ENCODE data around the gene NSMCE1. TPM values are rescaled to one million over a fixed set of nuclear protein-coding genes. Genes with fewer than 3 reads are reported as not detected.

The NSMCE1 gene
- total RNA-seq, 4 donors from 2014 or later, result 22.4 to 92.4 (median 29.5) TPM

DNA sequence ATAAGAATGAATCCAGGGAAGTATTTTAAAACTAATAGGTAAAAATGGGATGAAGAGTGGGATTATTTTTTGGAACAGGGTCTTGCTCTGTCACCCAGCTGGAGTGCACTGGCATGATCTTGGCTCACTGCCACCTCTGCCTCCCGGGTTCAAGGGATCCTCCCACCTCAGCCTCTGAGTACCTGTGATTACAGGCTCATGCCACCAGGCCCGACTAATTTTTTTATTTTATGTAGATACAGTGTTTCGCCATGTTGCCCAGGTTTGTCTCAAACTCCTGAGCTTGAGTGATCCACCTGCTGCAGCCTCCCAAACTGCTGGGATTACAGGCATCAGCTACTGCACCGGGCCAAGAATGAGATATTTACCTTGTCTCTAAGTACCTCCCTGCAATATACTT, 22.1 kb downstream of the NSMCE1 start:
- WGBS, 2 donors, result 56 to 69% methylated on average over 4 of the region's 4 CpGs
- H3K27ac ChIP-seq, result peak overlapping the region in 3 of 4 donors; percentile 80 to 83 (median 82)
- peaks cover 25 to 64% (median 43%) of the 10 kb centered on the region in 3 donors for H3K4me1 ChIP-seq
- TF ChIP-seq, protein P1, sequence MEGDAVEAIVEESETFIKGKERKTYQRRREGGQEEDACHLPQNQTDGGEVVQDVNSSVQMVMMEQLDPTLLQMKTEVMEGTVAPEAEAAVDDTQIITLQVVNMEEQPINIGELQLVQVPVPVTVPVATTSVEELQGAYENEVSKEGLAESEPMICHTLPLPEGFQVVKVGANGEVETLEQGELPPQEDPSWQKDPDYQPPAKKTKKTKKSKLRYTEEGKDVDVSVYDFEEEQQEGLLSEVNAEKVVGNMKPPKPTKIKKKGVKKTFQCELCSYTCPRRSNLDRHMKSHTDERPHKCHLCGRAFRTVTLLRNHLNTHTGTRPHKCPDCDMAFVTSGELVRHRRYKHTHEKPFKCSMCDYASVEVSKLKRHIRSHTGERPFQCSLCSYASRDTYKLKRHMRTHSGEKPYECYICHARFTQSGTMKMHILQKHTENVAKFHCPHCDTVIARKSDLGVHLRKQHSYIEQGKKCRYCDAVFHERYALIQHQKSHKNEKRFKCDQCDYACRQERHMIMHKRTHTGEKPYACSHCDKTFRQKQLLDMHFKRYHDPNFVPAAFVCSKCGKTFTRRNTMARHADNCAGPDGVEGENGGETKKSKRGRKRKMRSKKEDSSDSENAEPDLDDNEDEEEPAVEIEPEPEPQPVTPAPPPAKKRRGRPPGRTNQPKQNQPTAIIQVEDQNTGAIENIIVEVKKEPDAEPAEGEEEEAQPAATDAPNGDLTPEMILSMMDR (IDR thresholded peaks at IDR 0.05), result no peak
- no peak for TF ChIP-seq POLR2A (IDR thresholded peaks at IDR 0.05)
- no peaks in the 10 kb centered on the region for H3K27me3 ChIP-seq
- H3K9me3 ChIP-seq, result no peaks in the 10 kb centered on the region
- H3K4me3 ChIP-seq, result no peak overlapping the region
- intact Hi-C loops (cut with DNase I), result no loop called here
- no peaks in the 10 kb centered on the region for H3K36me3 ChIP-seq
- no peak for DNase-seq

DNA sequence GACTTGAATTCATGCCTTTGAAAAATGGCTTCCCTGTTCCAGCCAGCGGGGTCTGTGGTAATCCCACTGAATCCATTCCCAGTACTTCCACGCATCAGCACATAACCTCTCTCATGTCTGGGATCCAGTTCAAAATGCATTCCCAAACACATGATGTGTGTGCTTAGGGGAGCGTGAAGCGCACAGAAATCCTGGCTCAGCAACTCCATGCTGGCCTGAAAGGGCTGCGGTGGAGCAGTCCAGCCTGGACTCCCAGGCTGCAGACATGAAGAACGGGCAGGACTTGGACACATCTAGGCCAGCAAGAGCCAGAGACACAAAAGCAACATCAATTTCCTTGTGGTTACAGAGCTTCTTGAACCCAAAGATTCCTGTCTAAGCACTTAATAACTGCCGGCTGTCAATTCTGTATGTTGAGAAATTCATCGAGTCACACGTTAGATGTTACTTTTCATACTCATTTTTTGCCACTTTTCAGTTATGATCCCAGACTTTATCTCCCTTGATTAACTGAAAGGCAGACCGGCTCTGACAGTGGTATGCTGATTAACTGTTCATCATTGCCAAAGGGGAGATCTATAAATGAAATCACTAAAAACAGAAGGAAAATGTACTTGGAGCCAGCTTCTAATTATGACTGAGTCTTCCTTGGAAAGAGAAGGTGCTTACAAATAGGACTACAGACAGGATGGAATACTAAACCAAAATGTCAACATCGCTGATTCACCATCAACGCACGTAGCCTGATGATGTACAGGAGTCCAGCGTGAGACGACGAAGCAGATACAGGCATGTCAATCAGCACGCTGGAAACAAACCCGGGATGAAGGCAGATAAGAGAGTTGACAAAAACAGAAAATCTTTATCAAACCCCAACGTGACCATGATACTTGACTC, 23.0 kb downstream of the NSMCE1 start:
- Histone ChIP-seq H3K4me1 (peaks cover 25 to 70% (median 50%) of the 10 kb centered on the region in 3 donors), H3K9me3 (no peaks in the 10 kb centered on the region), H3K27ac (peak overlapping the region; percentile 28 to 83 (median 81)), H3K36me3 (no peaks in the 10 kb centered on the region), H3K27me3 (no peaks in the 10 kb centered on the region), H3K4me3 (no peak overlapping the region)
- TF ChIP-seq, protein P1 (IDR thresholded peaks at IDR 0.05), result no peak
- TF ChIP-seq POLR2A (IDR thresholded peaks at IDR 0.05), result no peak
- intact Hi-C loops (cut with DNase I), result no loop called here
- 22 to 46% methylated on average over 16 to 19 of the region's 19 CpGs for WGBS, 2 donors
- no peak for DNase-seq

GRCh38 chr16:27244363-27244755, 24.2 kb downstream of the NSMCE1 start:
- H3K4me1 ChIP-seq, result peaks cover 25 to 72% (median 52%) of the 10 kb centered on the region in 3 donors
- intact Hi-C loops (cut with DNase I), result no loop called here

GRCh38 chr16:27243725-27244362, 24.7 kb downstream of the NSMCE1 start:
- TF ChIP-seq, protein P1 (IDR thresholded peaks at IDR 0.05), result no peak
- TF ChIP-seq POLR2A (IDR thresholded peaks at IDR 0.05), result no peak
- intact Hi-C loops (cut with DNase I), result no loop called here
- Histone ChIP-seq H3K27ac (peak overlapping the region; percentile 28 to 83 (median 81)), H3K9me3 (no peaks in the 10 kb centered on the region), H3K4me1 (peaks cover 25 to 73% (median 52%) of the 10 kb centered on the region in 3 donors), H3K4me3 (no peak overlapping the region), H3K36me3 (no peaks in the 10 kb centered on the region), H3K27me3 (no peaks in the 10 kb centered on the region)
- 91 to 97% methylated on average over 10 to 11 of the region's 11 CpGs for WGBS, 2 donors
- DNase-seq, result no peak

More at GRCh38 chr16:27244363-27244755, 24.2 kb downstream of the NSMCE1 start:
- whole genome bisulfite sequencing, 2 donors, result 91 to 92% methylated on average over 7 of the region's 7 CpGs
- no peak overlapping the region for H3K4me3 ChIP-seq
- no peaks in the 10 kb centered on the region for H3K9me3 ChIP-seq
- peak overlapping the region; percentile 28 to 83 (median 81) for H3K27ac ChIP-seq
- no peaks in the 10 kb centered on the region for H3K27me3 ChIP-seq
- DNase-seq, result no peak
- H3K36me3 ChIP-seq, result no peaks in the 10 kb centered on the region
- TF ChIP-seq, protein P1 (IDR thresholded peaks at IDR 0.05), result no peak
- no peak for TF ChIP-seq POLR2A (IDR thresholded peaks at IDR 0.05)

All from esophagus squamous epithelium (tissue), 5 donors.